ENCODE measurements around the gene MAD1L1. TPM values are rescaled to one million over a fixed set of nuclear protein-coding genes. Genes with fewer than 3 reads are reported as not detected.

The MAD1L1 gene
- total and polyA plus RNA-seq, 2 donors (not counting 1 experiment from before 2014, with no cell fraction given): 9.8 to 29.4 TPM

- H3K27ac ChIP-seq (ENCODE audit: insufficient read depth, low read length): no peak overlapping the region
- no peaks in the 10 kb centered on the region for H3K36me3 ChIP-seq (ENCODE audit: control insufficient read depth, insufficient read depth, low read length)
- H3K9me3 ChIP-seq (ENCODE audit: control insufficient read depth, insufficient read depth, low read depth, low read length): no peaks in the 10 kb centered on the region
- DNase-seq (ENCODE audit: low read depth in 2 of 2): no peak
- no peaks in the 10 kb centered on the region for H4K20me1 ChIP-seq (ENCODE audit: control insufficient read depth, extremely low read depth, insufficient read depth, low read length)
- no peak overlapping the region for H3K9ac ChIP-seq (ENCODE audit: insufficient read depth, low read length)
- no peak overlapping the region for H2AFZ ChIP-seq (ENCODE audit: low read length)
- no peaks in the 10 kb centered on the region for H3K4me1 ChIP-seq (ENCODE audit: control insufficient read depth, extremely low read depth, insufficient read depth, low read length)
- no peak for TF ChIP-seq CTCF (conservative IDR thresholded peaks at IDR 0.05 in 1 of 2, IDR thresholded peaks at IDR 0.05 in 1 of 2; ENCODE audit: low read depth in 1 of 2, low read length in 2 of 2)
- TF ChIP-seq EZH2 (IDR thresholded peaks at IDR 0.05; ENCODE audit: low read length, missing control alignments): no peak
- no peaks in the 10 kb centered on the region for H3K79me2 ChIP-seq (ENCODE audit: control insufficient read depth, insufficient read depth, low read length)
- no peak overlapping the region for H3K4me3 ChIP-seq (replicated peaks in 1 of 4; ENCODE audit: control extremely low read depth in 1 of 4, insufficient read depth in 1 of 4, low read depth in 3 of 4, low read length in 4 of 4)
- H3K27me3 ChIP-seq (ENCODE audit: control insufficient read depth, insufficient read depth, low read length): no peaks in the 10 kb centered on the region
- no peak overlapping the region for H3K4me2 ChIP-seq (ENCODE audit: extremely low read depth, insufficient read depth, low read length)
Measured at GRCh38 chr7:2006231-2006771, 226.4 kb downstream of the MAD1L1 start.

- Histone ChIP-seq H2AFZ (ENCODE audit: low read length) (no peak overlapping the region), H3K9ac (ENCODE audit: insufficient read depth, low read length) (no peak overlapping the region), H3K36me3 (ENCODE audit: control insufficient read depth, insufficient read depth, low read length) (no peaks in the 10 kb centered on the region), H3K27ac (ENCODE audit: insufficient read depth, low read length) (no peak overlapping the region), H3K4me3 (replicated peaks in 1 of 4; ENCODE audit: control extremely low read depth in 1 of 4, insufficient read depth in 1 of 4, low read depth in 3 of 4, low read length in 4 of 4) (no peak overlapping the region), H4K20me1 (ENCODE audit: control insufficient read depth, extremely low read depth, insufficient read depth, low read length) (no peaks in the 10 kb centered on the region), H3K9me3 (ENCODE audit: control insufficient read depth, insufficient read depth, low read depth, low read length) (no peaks in the 10 kb centered on the region), H3K4me2 (ENCODE audit: extremely low read depth, insufficient read depth, low read length) (no peak overlapping the region), H3K79me2 (ENCODE audit: control insufficient read depth, insufficient read depth, low read length) (no peaks in the 10 kb centered on the region), H3K27me3 (ENCODE audit: control insufficient read depth, insufficient read depth, low read length) (no peaks in the 10 kb centered on the region), H3K4me1 (ENCODE audit: control insufficient read depth, extremely low read depth, insufficient read depth, low read length) (no peaks in the 10 kb centered on the region)
- no peak for TF ChIP-seq EZH2 (IDR thresholded peaks at IDR 0.05; ENCODE audit: low read length, missing control alignments)
- no peak for TF ChIP-seq CTCF (conservative IDR thresholded peaks at IDR 0.05 in 1 of 2, IDR thresholded peaks at IDR 0.05 in 1 of 2; ENCODE audit: low read depth in 1 of 2, low read length in 2 of 2)
- DNase-seq (ENCODE audit: low read depth in 2 of 2): no peak
Measured at GRCh38 chr7:2005786-2006185, 227.0 kb downstream of the MAD1L1 start.

- Histone ChIP-seq H3K4me2 (ENCODE audit: extremely low read depth, insufficient read depth, low read length) (no peak overlapping the region), H2AFZ (ENCODE audit: low read length) (no peak overlapping the region), H3K27ac (ENCODE audit: insufficient read depth, low read length) (no peak overlapping the region), H3K27me3 (ENCODE audit: control insufficient read depth, insufficient read depth, low read length) (no peaks in the 10 kb centered on the region), H3K9me3 (ENCODE audit: control insufficient read depth, insufficient read depth, low read depth, low read length) (no peaks in the 10 kb centered on the region), H3K79me2 (ENCODE audit: control insufficient read depth, insufficient read depth, low read length) (no peaks in the 10 kb centered on the region), H3K36me3 (ENCODE audit: control insufficient read depth, insufficient read depth, low read length) (no peaks in the 10 kb centered on the region), H4K20me1 (ENCODE audit: control insufficient read depth, extremely low read depth, insufficient read depth, low read length) (no peaks in the 10 kb centered on the region), H3K4me1 (ENCODE audit: control insufficient read depth, extremely low read depth, insufficient read depth, low read length) (no peaks in the 10 kb centered on the region), H3K4me3 (replicated peaks in 1 of 4; ENCODE audit: control extremely low read depth in 1 of 4, insufficient read depth in 1 of 4, low read depth in 3 of 4, low read length in 4 of 4) (no peak overlapping the region), H3K9ac (ENCODE audit: insufficient read depth, low read length) (no peak overlapping the region)
- TF ChIP-seq EZH2 (IDR thresholded peaks at IDR 0.05; ENCODE audit: low read length, missing control alignments) (no peak), CTCF (conservative IDR thresholded peaks at IDR 0.05 in 1 of 2, IDR thresholded peaks at IDR 0.05 in 1 of 2; ENCODE audit: low read depth in 1 of 2, low read length in 2 of 2) (no peak)
- no peak for DNase-seq (ENCODE audit: low read depth in 2 of 2)
Measured at GRCh38 chr7:2004841-2005725, 227.7 kb downstream of the MAD1L1 start.

All from fibroblast of lung (primary cell).